ENCODE measurements around the gene LUC7L2.

DNA sequence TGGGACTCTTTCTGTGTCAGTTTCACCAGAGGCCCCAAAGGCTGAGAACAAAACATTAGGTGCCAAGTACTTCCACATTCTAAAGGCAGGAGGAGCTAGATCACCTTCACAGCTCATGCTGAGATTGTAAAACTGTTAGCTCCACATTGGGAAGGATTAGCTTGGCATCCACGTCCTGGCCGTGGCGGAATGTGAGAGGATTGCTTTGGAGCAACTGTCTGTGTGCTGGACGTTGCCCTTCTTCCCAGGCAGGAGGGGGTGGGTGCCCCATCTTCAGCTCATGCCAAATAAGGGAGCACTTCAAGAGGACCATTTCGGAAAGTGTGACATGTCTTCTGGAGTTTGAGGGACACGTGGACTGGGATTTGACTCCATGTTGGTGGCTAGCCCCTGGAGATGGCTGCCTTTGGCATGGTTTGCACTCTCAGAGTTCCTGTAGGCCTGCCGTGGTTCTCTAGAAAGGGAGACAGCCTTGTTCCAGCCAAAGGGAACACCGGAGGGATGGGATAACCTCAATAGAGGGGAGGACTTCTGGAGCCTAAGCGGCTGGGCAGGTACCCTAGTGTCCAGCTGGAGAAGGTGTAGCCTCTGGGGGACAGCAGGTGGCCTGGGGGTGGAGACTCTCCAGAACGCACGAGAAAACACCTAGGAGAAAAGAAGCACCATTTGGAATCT is 38.5 kb upstream of the LUC7L2 start:
- TF ChIP-seq, protein P1, sequence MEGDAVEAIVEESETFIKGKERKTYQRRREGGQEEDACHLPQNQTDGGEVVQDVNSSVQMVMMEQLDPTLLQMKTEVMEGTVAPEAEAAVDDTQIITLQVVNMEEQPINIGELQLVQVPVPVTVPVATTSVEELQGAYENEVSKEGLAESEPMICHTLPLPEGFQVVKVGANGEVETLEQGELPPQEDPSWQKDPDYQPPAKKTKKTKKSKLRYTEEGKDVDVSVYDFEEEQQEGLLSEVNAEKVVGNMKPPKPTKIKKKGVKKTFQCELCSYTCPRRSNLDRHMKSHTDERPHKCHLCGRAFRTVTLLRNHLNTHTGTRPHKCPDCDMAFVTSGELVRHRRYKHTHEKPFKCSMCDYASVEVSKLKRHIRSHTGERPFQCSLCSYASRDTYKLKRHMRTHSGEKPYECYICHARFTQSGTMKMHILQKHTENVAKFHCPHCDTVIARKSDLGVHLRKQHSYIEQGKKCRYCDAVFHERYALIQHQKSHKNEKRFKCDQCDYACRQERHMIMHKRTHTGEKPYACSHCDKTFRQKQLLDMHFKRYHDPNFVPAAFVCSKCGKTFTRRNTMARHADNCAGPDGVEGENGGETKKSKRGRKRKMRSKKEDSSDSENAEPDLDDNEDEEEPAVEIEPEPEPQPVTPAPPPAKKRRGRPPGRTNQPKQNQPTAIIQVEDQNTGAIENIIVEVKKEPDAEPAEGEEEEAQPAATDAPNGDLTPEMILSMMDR (IDR thresholded peaks at IDR 0.05) = peak in 1 of 6 experiments; percentile 37
- no peak for TF ChIP-seq POLR2A (IDR thresholded peaks at IDR 0.05)
